Measurements from ENCODE around the gene SEBOX. TPM values are rescaled to one million over a fixed set of nuclear protein-coding genes. Genes with fewer than 3 reads are reported as not detected.

The SEBOX gene
- not detected for total RNA-seq

- no peak for ATAC-seq
Measured at GRCh38 chr17:28364665-28365363, at the start of gene SEBOX. TSS of gene SEBOX (minus strand) at chr17:28365199. CDS start at chr17:28365151, 48 bp downstream.

- no peak for ATAC-seq
Measured at GRCh38 chr17:28413804-28414203, 48.8 kb upstream of the SEBOX start.

- ATAC-seq, result no peak
Measured at GRCh38 chr17:28412099-28412498, 47.1 kb upstream of the SEBOX start.

DNA sequence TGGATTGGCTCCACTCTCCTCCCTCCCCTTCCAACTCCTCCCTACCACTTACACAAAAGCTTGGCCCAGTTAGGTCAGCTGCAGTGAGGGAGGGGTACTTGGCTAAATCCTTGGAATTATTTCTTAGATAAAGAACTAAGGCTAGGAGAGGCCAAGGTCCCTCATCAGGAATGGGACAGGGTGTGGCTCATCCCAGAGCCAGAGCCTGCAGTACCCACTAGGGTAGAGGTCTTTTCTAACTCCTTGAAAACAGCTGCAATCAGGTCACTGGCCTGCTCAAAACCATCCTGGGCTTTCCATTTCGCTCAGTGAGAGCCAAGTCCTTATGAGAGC, 42.9 kb upstream of the SEBOX start:
- no peak for ATAC-seq

- peak; percentile 40 for ATAC-seq
Measured at GRCh38 chr17:28407130-28407973, 42.4 kb upstream of the SEBOX start.

- no peak for ATAC-seq
Measured at GRCh38 chr17:28406473-28406814, 41.4 kb upstream of the SEBOX start.

DNA sequence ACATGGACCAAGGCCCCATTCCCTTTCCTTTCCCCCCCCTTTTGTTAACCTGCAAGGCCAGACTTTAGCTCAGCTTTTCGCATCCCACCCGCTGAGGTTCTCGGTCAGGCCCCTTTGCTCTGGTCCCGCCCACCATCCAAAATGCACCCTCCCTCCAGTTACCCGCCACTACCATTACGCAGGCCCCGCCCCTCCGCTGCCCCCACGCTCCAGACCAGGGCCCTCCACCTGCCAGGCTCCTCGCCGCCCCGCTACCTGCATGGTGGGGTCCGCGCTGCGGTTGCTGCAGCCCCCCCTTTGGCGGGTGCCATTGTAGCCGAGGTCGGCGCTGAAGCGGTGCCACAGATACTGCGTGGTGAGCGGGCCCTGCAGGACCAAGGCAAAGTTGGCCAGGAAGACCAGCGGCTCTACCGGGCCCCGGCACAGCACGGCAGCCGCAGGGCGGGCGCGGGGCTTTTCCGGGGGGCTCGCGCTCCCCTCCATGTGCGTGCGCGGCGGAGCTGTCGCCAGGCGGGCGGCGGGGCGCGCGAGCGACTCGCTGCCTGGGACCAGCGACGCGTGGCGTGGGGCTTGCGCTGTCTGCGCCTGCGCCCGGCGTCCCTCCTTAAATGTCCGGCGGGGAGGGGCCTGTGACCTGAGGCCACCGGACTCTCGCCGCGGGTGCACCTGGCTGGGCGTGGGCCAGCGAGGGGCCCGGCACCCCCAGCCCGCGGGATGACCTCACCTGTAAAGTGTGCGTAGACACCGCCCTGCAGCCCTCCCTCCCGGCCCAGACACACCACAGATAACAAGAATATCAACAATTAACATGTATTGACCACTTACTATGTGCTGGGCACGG, 40.9 kb upstream of the SEBOX start, which contains the start of gene SLC46A1:
SLC46A1 (minus strand) TSS at position 581 of the 841 bp plus-strand sequence; CDS start at position 483, 98 bp downstream.
- peak; percentile 40 for ATAC-seq

- ATAC-seq, result no peak
Measured at GRCh38 chr17:28404812-28405570, 40.0 kb upstream of the SEBOX start.

- ATAC-seq, result no peak
Measured at GRCh38 chr17:28404461-28404811, 39.4 kb upstream of the SEBOX start.

DNA sequence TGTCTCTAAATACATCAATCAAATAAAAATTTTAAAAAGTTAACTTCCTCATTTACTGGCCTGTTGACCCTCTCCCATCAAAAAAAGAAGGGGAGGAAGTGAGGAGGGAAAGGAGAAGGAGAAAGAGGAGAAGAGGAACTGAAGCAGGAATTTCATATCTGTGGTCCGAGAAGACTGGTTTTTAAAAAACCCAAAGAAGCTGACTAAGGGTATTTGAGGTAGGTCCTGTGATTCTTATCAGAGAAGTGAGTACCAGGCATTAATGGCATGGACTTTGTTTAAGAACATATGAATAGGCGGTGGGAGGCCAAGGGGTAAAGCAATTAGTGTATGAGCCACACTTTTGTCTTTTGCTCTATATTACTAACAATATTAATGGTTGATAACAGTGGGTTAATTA, 39.0 kb upstream of the SEBOX start:
- ATAC-seq, result no peak

GRCh38 chr17:28402844-28403243, 37.8 kb upstream of the SEBOX start:
- ATAC-seq, result no peak

GRCh38 chr17:28402224-28402630, 37.2 kb upstream of the SEBOX start:
- no peak for ATAC-seq

- no peak for ATAC-seq
Measured at GRCh38 chr17:28399808-28400207, 34.8 kb upstream of the SEBOX start.

GRCh38 chr17:28398280-28398981, 33.4 kb upstream of the SEBOX start:
- ATAC-seq, result no peak

GRCh38 chr17:28397687-28398279, 32.8 kb upstream of the SEBOX start:
- no peak for ATAC-seq

- no peak for ATAC-seq
Measured at GRCh38 chr17:28397275-28397674, 32.3 kb upstream of the SEBOX start.

- ATAC-seq, result no peak
Measured at GRCh38 chr17:28396635-28397239, 31.7 kb upstream of the SEBOX start.

- no peak for ATAC-seq
Measured at GRCh38 chr17:28395968-28396367, 31.0 kb upstream of the SEBOX start.

- no peak for ATAC-seq
Measured at GRCh38 chr17:28395426-28395825, 30.4 kb upstream of the SEBOX start.

DNA sequence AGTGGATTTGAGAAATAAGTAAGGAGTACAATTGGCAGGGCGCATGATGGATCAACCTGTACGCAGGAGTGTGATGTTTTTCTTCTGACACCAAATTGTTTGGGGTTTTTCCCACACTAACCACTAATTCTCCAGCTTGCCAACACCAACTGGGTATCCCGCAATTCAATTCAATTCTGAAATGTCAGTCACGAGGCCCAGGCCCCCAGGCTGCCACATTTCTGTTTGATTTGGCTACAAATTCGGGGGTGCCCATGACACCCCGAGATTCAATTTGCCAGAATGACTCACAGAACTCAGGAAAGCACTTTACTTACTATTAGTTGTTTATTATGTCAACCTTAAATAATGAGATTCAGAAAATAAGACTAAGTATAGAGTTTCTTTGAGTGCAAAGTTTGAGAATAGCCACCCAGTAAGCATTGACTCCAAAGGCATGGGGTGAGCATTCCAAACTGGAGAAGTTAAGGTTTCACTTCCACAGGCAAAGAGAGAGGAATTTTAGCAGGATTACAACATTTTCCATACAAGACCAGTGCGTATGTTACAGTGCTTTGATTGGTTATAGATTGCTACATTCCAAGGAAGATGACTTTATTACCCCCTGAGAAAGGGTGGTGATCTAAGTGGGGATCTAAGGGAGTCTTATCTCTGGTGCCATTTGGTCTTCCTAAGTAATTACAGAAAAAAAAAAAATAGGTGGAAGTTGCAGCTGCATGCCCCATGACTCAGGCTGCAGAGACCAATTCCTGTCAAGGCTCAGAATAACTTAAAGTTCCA, 29.5 kb upstream of the SEBOX start:
- no peak for ATAC-seq
